ENCODE results near the gene E2F8.
A peak's percentile ranks its signal among the peaks of the same experiment; 100 is the strongest.

The E2F8 gene

GRCh38 chr11:19200410-19201201 lies 40.1 kb downstream of the E2F8 start:
- ChIA-PET POLR2A (no interaction called here), CTCF (interaction anchor here (0.7 to 1.4 kb wide), 2 partner anchors 59 to 124 kb away, joined by 3 read pairs; no protein-coding TSS in a partner anchor)
- TF ChIP-seq CTCF (IDR thresholded peaks at IDR 0.05; ENCODE audit: insufficient read depth, low read length, missing control alignments), result no peak
- DNase-seq (ENCODE audit: low read depth, low spot score), result peak; percentile 4
- H3K4me3 ChIP-seq (ENCODE audit: low read depth, low read length), result no peak overlapping the region

GRCh38 chr11:19199771-19200170 lies 41.0 kb downstream of the E2F8 start:
- TF ChIP-seq CTCF (IDR thresholded peaks at IDR 0.05; ENCODE audit: insufficient read depth, low read length, missing control alignments), result no peak
- DNase-seq (ENCODE audit: low read depth, low spot score), result no peak
- CTCF ChIA-PET, result no interaction called here
- H3K4me3 ChIP-seq (ENCODE audit: low read depth, low read length), result no peak overlapping the region
- POLR2A ChIA-PET, result no interaction called here

GRCh38 chr11:19199048-19199447 lies 41.7 kb downstream of the E2F8 start:
- no peak for TF ChIP-seq CTCF (IDR thresholded peaks at IDR 0.05; ENCODE audit: insufficient read depth, low read length, missing control alignments)
- ChIA-PET POLR2A (no interaction called here), CTCF (no interaction called here)
- no peak for DNase-seq (ENCODE audit: low read depth, low spot score)
- H3K4me3 ChIP-seq (ENCODE audit: low read depth, low read length), result no peak overlapping the region

- no peak for TF ChIP-seq CTCF (IDR thresholded peaks at IDR 0.05; ENCODE audit: insufficient read depth, low read length, missing control alignments)
- no peak for DNase-seq (ENCODE audit: low read depth, low spot score)
- ChIA-PET POLR2A (no interaction called here), CTCF (no interaction called here)
- no peak overlapping the region for H3K4me3 ChIP-seq (ENCODE audit: low read depth, low read length)
These were observed 44.3 kb downstream of the E2F8 start for GRCh38 chr11:19196432-19196831.

- CTCF ChIA-PET, result no interaction called here
- no peak overlapping the region for H3K4me3 ChIP-seq (ENCODE audit: low read depth, low read length)
- no peak for TF ChIP-seq CTCF (IDR thresholded peaks at IDR 0.05; ENCODE audit: insufficient read depth, low read length, missing control alignments)
- POLR2A ChIA-PET, result no interaction called here
- DNase-seq (ENCODE audit: low read depth, low spot score), result no peak
These were observed 46.0 kb downstream of the E2F8 start for GRCh38 chr11:19194620-19195308.

- no peak for DNase-seq (ENCODE audit: low read depth, low spot score)
- CTCF ChIA-PET, result interaction anchor here (1.9 kb wide), 1 partner anchor 117 kb away, joined by 7 read pairs; no protein-coding TSS in a partner anchor
- TF ChIP-seq CTCF (IDR thresholded peaks at IDR 0.05; ENCODE audit: insufficient read depth, low read length, missing control alignments), result no peak
- POLR2A ChIA-PET, result no interaction called here
- no peak overlapping the region for H3K4me3 ChIP-seq (ENCODE audit: low read depth, low read length)
These were observed 46.8 kb downstream of the E2F8 start for GRCh38 chr11:19193916-19194315.

Data from AG04449 (cell line).